Vagina (tissue), 2 donors: ENCODE measurements around the gene CRADD.

Experiments
- POLR2A ChIP-seq, 2 donors: fragments of 450-650 bp; IDR thresholded peaks; one replicate each; pipeline ENCODE4 v1.6.1; 2017; ENCODE audit warnings: antibody characterized with exemption in 2 of 2, mild to moderate bottlenecking in 2 of 2, moderate library complexity in 2 of 2
- POLR2AphosphoS5 ChIP-seq, 2 donors: sonication (generic); formaldehyde crosslinking; IDR thresholded peaks; one replicate each; pipeline ENCODE4 v1.9.0; 2017; ENCODE audit warnings: antibody characterized with exemption in 2 of 2, mild to moderate bottlenecking in 2 of 2, low read depth in 1 of 2; ENCODE audit not compliant: insufficient read depth in 1 of 2
- TF ChIP-seq, protein P1 (sequence below), 3 experiments: fragments of 450-650 bp in 2 of 3; fragments of 200-600 bp in 1 of 3; sonication (generic) in 1 of 3; IDR thresholded peaks; one replicate each; pipeline ENCODE4 v1.5.1; 2017 to 2019; ENCODE audit warnings: antibody characterized with exemption in 3 of 3, mild to moderate bottlenecking in 2 of 3, moderate library complexity in 2 of 3

DNA sequence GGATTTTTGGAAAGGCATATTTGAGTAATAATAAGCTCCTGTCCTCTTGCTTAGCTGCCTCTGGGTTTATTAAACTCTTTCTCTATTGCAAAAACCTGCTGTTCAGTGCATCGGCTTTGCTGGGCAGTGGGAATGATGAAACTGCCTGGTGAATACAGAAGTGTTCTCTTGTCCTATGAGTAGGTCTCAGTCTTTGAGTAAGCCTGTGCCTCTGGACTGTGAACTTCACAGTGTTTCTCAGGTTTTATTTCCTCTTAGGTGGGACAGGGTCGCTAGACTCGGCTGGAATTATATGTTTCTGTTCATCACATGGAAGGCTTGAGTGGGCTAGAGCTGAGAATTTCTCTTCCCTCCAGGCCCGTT, 46.4 kb downstream of the CRADD start:
- TF ChIP-seq, protein P1, sequence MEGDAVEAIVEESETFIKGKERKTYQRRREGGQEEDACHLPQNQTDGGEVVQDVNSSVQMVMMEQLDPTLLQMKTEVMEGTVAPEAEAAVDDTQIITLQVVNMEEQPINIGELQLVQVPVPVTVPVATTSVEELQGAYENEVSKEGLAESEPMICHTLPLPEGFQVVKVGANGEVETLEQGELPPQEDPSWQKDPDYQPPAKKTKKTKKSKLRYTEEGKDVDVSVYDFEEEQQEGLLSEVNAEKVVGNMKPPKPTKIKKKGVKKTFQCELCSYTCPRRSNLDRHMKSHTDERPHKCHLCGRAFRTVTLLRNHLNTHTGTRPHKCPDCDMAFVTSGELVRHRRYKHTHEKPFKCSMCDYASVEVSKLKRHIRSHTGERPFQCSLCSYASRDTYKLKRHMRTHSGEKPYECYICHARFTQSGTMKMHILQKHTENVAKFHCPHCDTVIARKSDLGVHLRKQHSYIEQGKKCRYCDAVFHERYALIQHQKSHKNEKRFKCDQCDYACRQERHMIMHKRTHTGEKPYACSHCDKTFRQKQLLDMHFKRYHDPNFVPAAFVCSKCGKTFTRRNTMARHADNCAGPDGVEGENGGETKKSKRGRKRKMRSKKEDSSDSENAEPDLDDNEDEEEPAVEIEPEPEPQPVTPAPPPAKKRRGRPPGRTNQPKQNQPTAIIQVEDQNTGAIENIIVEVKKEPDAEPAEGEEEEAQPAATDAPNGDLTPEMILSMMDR (IDR thresholded peaks at IDR 0.05) = no peak
- no peak for TF ChIP-seq POLR2A (IDR thresholded peaks at IDR 0.05)
- no peak for TF ChIP-seq POLR2AphosphoS5 (IDR thresholded peaks at IDR 0.05; ENCODE audit: insufficient read depth in 1 of 2, low read depth in 1 of 2)
